SK-N-SH treated with all-trans-retinoic acid at 6 μM for 48 hours (cell line): Measurements from ENCODE around the gene CSNK1G3.

ENCODE experiments used
- ATAC-seq: fragments of 200-7000 bp; cut with Tn5 transposase; 3 replicates; pipeline ENCODE4 v1.9.1; 2020; ENCODE audit warnings: mild to moderate bottlenecking, moderate library complexity
- ARNTL ChIP-seq: fragments of 450-650 bp; formaldehyde crosslinking; IDR thresholded peaks from 2 replicates; pipeline ENCODE4 v1.5.0; 2020; ENCODE audit warnings: low read depth, mild to moderate bottlenecking, moderate library complexity, borderline replicate concordance
- BACH2 ChIP-seq: fragments of 250-450 bp; sonication (Bioruptor Pico); IDR thresholded peaks from 2 replicates; pipeline ENCODE4 v1.9.0; 2021; ENCODE audit warnings: mild to moderate bottlenecking, borderline replicate concordance
- CSDC2 ChIP-seq: fragments of 250-450 bp; sonication (Bioruptor Pico); IDR thresholded peaks from 2 replicates; pipeline ENCODE4 v1.5.0; 2020; ENCODE audit warnings: mild to moderate bottlenecking, moderate library complexity
- ESRRG ChIP-seq: fragments of 250-450 bp; sonication (Bioruptor Pico); IDR thresholded peaks from 2 replicates; pipeline ENCODE4 v1.6.1; 2021; ENCODE audit warnings: mild to moderate bottlenecking
- GLIS3 ChIP-seq: fragments of 250-450 bp; sonication (Bioruptor Pico); IDR thresholded peaks from 2 replicates; pipeline ENCODE4 v1.5.0; 2020; ENCODE audit warnings: mild to moderate bottlenecking, moderate library complexity
- ISL1 ChIP-seq: fragments of 250-450 bp; sonication (Bioruptor Pico); IDR thresholded peaks from 2 replicates; pipeline ENCODE4 v2.1.2; 2022; ENCODE audit warnings: mild to moderate bottlenecking, moderate library complexity
- OSR1 ChIP-seq: fragments of 250-450 bp; sonication (Bioruptor Pico); IDR thresholded peaks from 2 replicates; pipeline ENCODE4 v1.8.0; 2022; ENCODE audit warnings: moderate library complexity, mild to moderate bottlenecking, inconsistent platforms
- PPARA ChIP-seq: fragments of 250-450 bp; sonication (Bioruptor Pico); IDR thresholded peaks from 2 replicates; pipeline ENCODE4 v1.5.0; 2020; ENCODE audit warnings: mild to moderate bottlenecking, borderline replicate concordance
- RARB ChIP-seq: fragments of 250-450 bp; sonication (Bioruptor Pico); IDR thresholded peaks from 2 replicates; pipeline ENCODE4 v1.8.0; 2021; ENCODE audit warnings: mild to moderate bottlenecking, moderate library complexity
- SNAI2 ChIP-seq: fragments of 250-450 bp; sonication (Bioruptor Pico); IDR thresholded peaks from 2 replicates; pipeline ENCODE4 v1.5.0; 2020; ENCODE audit warnings: mild to moderate bottlenecking, moderate library complexity
- TCF4 ChIP-seq: fragments of 250-450 bp; sonication (Bioruptor Pico); IDR thresholded peaks from 2 replicates; pipeline ENCODE4 v1.8.0; 2021; ENCODE audit warnings: mild to moderate bottlenecking, moderate library complexity, borderline replicate concordance
- ZC3H10 ChIP-seq: fragments of 250-450 bp; sonication (Bioruptor Pico); IDR thresholded peaks from 2 replicates; pipeline ENCODE4 v1.5.1; 2021; ENCODE audit warnings: mild to moderate bottlenecking, moderate library complexity
- ZFP3 ChIP-seq: fragments of 250-450 bp; sonication (Bioruptor Pico); IDR thresholded peaks from 2 replicates; pipeline ENCODE4 v1.5.0; 2020; ENCODE audit warnings: mild to moderate bottlenecking, moderate library complexity
- ZFP30 ChIP-seq: fragments of 450-650 bp; formaldehyde crosslinking; IDR thresholded peaks from 2 replicates; pipeline ENCODE4 v1.5.0; 2022; ENCODE audit warnings: mild to moderate bottlenecking, moderate library complexity
- ZNF565 ChIP-seq: fragments of 450-650 bp; formaldehyde crosslinking; conservative IDR thresholded peaks from 2 replicates; pipeline ENCODE4 v1.5.0; 2020; ENCODE audit warnings: low read depth, mild to moderate bottlenecking, moderate library complexity
- ZNF70 ChIP-seq: fragments of 450-650 bp; formaldehyde crosslinking; IDR thresholded peaks from 2 replicates; pipeline ENCODE4 v1.5.0; 2020; ENCODE audit warnings: mild to moderate bottlenecking, moderate library complexity
- ZNF8 ChIP-seq: fragments of 450-650 bp; formaldehyde crosslinking; IDR thresholded peaks from 2 replicates; pipeline ENCODE4 v1.5.0; 2020; ENCODE audit warnings: mild to moderate bottlenecking, moderate library complexity
- TF ChIP-seq, protein P1 (sequence below): fragments of 250-450 bp; sonication (Bioruptor Pico); IDR thresholded peaks from 2 replicates; pipeline ENCODE4 v1.5.0; 2020; ENCODE audit warnings: mild to moderate bottlenecking, moderate library complexity
- TF ChIP-seq, protein P2 (sequence below): fragments of 250-450 bp; sonication (Bioruptor Pico); IDR thresholded peaks from 2 replicates; pipeline ENCODE4 v1.5.1; 2020; ENCODE audit warnings: low read depth, mild to moderate bottlenecking, moderate library complexity
- TF ChIP-seq, protein P3 (sequence below): fragments of 250-450 bp; sonication (Bioruptor Pico); IDR thresholded peaks from 2 replicates; pipeline ENCODE4 v1.5.1; 2021; ENCODE audit warnings: mild to moderate bottlenecking, moderate library complexity

CSNK1G3 gene

DNA sequence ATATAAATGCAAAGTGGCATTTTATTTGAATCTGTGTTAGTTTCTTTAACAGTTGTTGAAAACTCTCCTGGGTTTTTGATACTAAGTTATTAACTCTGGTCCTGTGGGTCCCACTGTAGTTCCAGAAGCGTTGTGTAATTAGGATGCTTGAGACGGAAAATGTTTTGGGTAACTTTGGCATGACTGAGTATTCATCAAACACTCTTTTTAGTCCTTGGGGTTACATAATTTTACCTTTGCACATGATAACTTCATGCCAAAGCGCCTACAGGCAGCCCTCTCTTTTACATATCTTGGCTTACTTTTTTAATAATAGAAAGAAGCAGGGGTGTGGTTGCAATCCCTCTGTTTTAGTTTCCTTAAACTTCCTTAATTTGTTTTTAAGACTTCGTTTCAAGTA is 12.2 kb downstream of the CSNK1G3 start:
- TF ChIP-seq ZC3H10: no peak
- TF ChIP-seq ZNF565 (CRISPR knock-in tag): no peak
- TF ChIP-seq ESRRG: no peak
- TF ChIP-seq PPARA (CRISPR knock-in tag): no peak
- no peak for TF ChIP-seq CSDC2 (CRISPR knock-in tag)
- TF ChIP-seq ISL1 (CRISPR knock-in tag): no peak
- ATAC-seq: no peak

DNA sequence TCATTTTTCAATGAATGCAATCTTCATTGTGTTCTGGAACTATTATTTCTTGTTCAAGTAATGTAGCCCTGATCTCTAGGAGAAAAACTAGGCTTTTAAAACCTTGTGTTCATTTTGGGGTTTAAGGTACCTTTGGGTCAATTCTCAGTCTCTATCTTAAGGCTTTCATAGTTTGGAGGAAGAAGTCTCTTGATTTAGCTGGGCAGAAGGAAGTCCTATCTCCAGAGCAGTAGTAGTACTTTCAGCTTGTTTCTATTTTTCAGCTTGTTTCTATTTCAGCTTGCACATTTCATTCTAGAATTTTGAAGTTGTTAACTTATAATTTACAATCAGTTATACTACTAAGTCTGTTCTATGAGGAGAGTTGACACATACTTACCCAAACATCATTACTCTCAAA is 15.2 kb downstream of the CSNK1G3 start:
- no peak for ATAC-seq
- TF ChIP-seq ZNF70 (CRISPR knock-in tag) (no peak), ZNF565 (CRISPR knock-in tag) (no peak), PPARA (CRISPR knock-in tag) (no peak)

DNA sequence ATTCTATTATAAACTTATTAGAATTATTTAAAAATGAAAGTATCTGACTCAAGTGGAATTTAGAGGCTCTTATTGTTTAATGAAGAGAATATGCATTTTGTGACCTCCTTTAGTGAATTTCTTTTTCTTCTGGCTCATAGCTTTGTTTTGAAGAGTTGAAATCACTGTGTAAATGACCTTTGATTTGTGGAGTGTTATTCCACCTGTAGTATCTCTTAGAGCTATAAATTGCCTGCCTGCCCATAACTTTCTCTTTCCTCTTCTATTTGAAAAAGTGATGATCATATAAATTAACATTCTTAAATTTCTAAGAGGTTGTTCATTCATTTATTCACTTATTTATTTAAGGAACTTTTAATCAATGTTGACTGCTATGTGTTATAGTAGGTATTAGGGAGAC is 16.1 kb downstream of the CSNK1G3 start:
- TF ChIP-seq GLIS3 (CRISPR knock-in tag): no peak
- TF ChIP-seq SNAI2 (CRISPR knock-in tag): no peak
- no peak for TF ChIP-seq ZFP30 (CRISPR knock-in tag)
- TF ChIP-seq TCF4 (CRISPR knock-in tag): no peak
- no peak for TF ChIP-seq RARB (CRISPR knock-in tag)
- TF ChIP-seq ZNF8 (CRISPR knock-in tag): no peak
- TF ChIP-seq OSR1 (CRISPR knock-in tag): no peak
- no peak for TF ChIP-seq ZFP3 (CRISPR knock-in tag)
- no peak for TF ChIP-seq ARNTL (CRISPR knock-in tag)
- ATAC-seq: no peak

DNA sequence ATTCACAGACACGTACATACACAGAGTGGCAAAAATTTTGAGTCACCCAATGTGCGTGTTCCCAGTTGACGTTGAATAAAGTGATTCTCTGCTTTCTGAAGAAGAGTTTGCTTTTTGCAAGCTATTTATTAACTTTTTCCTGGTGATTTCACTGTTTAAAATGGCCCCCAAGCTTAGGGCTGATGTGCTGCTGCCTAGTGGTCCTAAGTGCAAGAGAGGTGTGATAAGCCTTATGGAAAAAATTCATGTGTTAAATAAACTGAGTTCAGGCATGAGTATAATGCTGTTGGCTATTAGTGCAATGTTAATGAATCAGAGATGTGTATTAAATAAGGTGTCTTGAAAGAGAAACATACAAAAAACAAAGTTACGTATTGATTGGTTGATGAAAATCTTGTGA is 16.9 kb downstream of the CSNK1G3 start:
- TF ChIP-seq RARB (CRISPR knock-in tag) (no peak), GLIS3 (CRISPR knock-in tag) (no peak), ZNF8 (CRISPR knock-in tag) (no peak), ZC3H10 (no peak), CSDC2 (CRISPR knock-in tag) (no peak), ZNF70 (CRISPR knock-in tag) (no peak), ARNTL (CRISPR knock-in tag) (no peak), ESRRG (no peak), OSR1 (CRISPR knock-in tag) (no peak), TCF4 (CRISPR knock-in tag) (no peak)
- TF ChIP-seq, protein P1, sequence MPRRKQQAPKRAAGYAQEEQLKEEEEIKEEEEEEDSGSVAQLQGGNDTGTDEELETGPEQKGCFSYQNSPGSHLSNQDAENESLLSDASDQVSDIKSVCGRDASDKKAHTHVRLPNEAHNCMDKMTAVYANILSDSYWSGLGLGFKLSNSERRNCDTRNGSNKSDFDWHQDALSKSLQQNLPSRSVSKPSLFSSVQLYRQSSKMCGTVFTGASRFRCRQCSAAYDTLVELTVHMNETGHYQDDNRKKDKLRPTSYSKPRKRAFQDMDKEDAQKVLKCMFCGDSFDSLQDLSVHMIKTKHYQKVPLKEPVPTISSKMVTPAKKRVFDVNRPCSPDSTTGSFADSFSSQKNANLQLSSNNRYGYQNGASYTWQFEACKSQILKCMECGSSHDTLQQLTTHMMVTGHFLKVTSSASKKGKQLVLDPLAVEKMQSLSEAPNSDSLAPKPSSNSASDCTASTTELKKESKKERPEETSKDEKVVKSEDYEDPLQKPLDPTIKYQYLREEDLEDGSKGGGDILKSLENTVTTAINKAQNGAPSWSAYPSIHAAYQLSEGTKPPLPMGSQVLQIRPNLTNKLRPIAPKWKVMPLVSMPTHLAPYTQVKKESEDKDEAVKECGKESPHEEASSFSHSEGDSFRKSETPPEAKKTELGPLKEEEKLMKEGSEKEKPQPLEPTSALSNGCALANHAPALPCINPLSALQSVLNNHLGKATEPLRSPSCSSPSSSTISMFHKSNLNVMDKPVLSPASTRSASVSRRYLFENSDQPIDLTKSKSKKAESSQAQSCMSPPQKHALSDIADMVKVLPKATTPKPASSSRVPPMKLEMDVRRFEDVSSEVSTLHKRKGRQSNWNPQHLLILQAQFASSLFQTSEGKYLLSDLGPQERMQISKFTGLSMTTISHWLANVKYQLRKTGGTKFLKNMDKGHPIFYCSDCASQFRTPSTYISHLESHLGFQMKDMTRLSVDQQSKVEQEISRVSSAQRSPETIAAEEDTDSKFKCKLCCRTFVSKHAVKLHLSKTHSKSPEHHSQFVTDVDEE (CRISPR knock-in tag): no peak
- TF ChIP-seq, protein P2, sequence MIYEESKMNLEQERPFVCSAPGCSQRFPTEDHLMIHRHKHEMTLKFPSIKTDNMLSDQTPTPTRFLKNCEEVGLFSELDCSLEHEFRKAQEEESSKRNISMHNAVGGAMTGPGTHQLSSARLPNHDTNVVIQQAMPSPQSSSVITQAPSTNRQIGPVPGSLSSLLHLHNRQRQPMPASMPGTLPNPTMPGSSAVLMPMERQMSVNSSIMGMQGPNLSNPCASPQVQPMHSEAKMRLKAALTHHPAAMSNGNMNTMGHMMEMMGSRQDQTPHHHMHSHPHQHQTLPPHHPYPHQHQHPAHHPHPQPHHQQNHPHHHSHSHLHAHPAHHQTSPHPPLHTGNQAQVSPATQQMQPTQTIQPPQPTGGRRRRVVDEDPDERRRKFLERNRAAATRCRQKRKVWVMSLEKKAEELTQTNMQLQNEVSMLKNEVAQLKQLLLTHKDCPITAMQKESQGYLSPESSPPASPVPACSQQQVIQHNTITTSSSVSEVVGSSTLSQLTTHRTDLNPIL (CRISPR knock-in tag): no peak
- TF ChIP-seq, protein P3, sequence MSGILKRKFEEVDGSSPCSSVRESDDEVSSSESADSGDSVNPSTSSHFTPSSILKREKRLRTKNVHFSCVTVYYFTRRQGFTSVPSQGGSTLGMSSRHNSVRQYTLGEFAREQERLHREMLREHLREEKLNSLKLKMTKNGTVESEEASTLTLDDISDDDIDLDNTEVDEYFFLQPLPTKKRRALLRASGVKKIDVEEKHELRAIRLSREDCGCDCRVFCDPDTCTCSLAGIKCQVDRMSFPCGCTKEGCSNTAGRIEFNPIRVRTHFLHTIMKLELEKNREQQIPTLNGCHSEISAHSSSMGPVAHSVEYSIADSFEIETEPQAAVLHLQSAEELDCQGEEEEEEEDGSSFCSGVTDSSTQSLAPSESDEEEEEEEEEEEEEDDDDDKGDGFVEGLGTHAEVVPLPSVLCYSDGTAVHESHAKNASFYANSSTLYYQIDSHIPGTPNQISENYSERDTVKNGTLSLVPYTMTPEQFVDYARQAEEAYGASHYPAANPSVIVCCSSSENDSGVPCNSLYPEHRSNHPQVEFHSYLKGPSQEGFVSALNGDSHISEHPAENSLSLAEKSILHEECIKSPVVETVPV (CRISPR knock-in tag): no peak

DNA sequence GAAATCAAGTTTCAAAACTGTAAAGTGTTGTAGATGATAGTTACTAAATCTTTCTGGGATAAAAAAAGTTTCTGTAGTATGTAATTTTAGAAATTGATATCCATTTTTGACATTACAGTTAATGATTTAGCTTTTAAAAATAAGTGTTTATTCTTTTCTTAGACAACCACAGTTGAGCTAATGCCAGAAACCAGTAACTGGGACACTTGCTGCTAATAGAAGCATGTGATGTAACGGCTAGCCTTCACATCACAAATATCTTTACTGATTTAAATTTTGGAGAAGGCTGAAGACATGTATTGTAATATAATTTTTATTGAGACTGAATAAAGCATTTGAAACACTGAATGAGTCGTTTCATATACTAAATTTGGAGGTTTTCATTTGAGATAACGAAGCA is 18.8 kb downstream of the CSNK1G3 start:
- ATAC-seq: no peak
- TF ChIP-seq, protein P2 (CRISPR knock-in tag): no peak
- TF ChIP-seq ZFP3 (CRISPR knock-in tag) (no peak), ZNF70 (CRISPR knock-in tag) (no peak), OSR1 (CRISPR knock-in tag) (no peak), ARNTL (CRISPR knock-in tag) (no peak), ISL1 (CRISPR knock-in tag) (no peak), ZFP30 (CRISPR knock-in tag) (no peak), ZNF8 (CRISPR knock-in tag) (no peak), TCF4 (CRISPR knock-in tag) (no peak), ESRRG (no peak), RARB (CRISPR knock-in tag) (no peak), BACH2 (CRISPR knock-in tag) (no peak)
- TF ChIP-seq, protein P3 (CRISPR knock-in tag): no peak
- TF ChIP-seq, protein P1 (CRISPR knock-in tag): no peak

More for the DNA sequence above, 16.9 kb downstream of the CSNK1G3 start:
- no peak for ATAC-seq
